HG03175 (cell line): ENCODE data around the gene TIFAB.

Experiments used
- ATAC-seq: cut with Tn5 transposase; IDR thresholded peaks from one replicate; pipeline ENCODE4 v1.9.1; 2021; ENCODE audit warnings: mild to moderate bottlenecking, moderate library complexity; ENCODE audit not compliant: unreplicated experiment

The TIFAB gene

GRCh38 chr5:135429301-135430134 is 22.6 kb downstream of the TIFAB start:
- ATAC-seq, result no peak

- no peak for ATAC-seq
Observed at GRCh38 chr5:135428586-135428985, 23.6 kb downstream of the TIFAB start.

GRCh38 chr5:135426102-135427082 is 25.8 kb downstream of the TIFAB start:
- ATAC-seq, result peak; percentile 74

GRCh38 chr5:135425641-135426040 is 26.5 kb downstream of the TIFAB start:
- ATAC-seq, result no peak

- ATAC-seq, result no peak
Observed at GRCh38 chr5:135423846-135424168, 28.3 kb downstream of the TIFAB start.

GRCh38 chr5:135423146-135423845 is 28.9 kb downstream of the TIFAB start:
- no peak for ATAC-seq

- no peak for ATAC-seq
Observed at GRCh38 chr5:135422419-135422818, 29.7 kb downstream of the TIFAB start.

- no peak for ATAC-seq
Observed at GRCh38 chr5:135417083-135417482, 35.1 kb downstream of the TIFAB start.

GRCh38 chr5:135405082-135405481 is 47.1 kb downstream of the TIFAB start:
- no peak for ATAC-seq

- no peak for ATAC-seq
Observed at GRCh38 chr5:135402031-135402430, 50.1 kb downstream of the TIFAB start.

- no peak for ATAC-seq
Observed at GRCh38 chr5:135400866-135401265, 51.3 kb downstream of the TIFAB start.

GRCh38 chr5:135399794-135400542 is 52.2 kb downstream of the TIFAB start:
- no peak for ATAC-seq

GRCh38 chr5:135398855-135399793 is 53.0 kb downstream of the TIFAB start, which contains the start of gene MACROH2A1:
Gene MACROH2A1 (minus strand): TSS chr5:135399231. CDS start chr5:135389093, 10,138 bp downstream.
- peak; percentile 86 for ATAC-seq

- peak; percentile 33 for ATAC-seq
Observed at GRCh38 chr5:135398160-135398854, 53.8 kb downstream of the TIFAB start.
